K562 (cell line): ENCODE measurements around the gene SLC20A1. TPM values are rescaled to one million over a fixed set of nuclear protein-coding genes. Genes with fewer than 3 reads are reported as not detected.
A peak's percentile ranks its signal among the peaks of the same experiment; 100 is the strongest.

Experiments
- ARID2 ChIP-seq: fragments of 450-650 bp; IDR thresholded peaks from 2 replicates; pipeline ENCODE4 v1.6.1; 2017; ENCODE audit warnings: antibody characterized with exemption, mild to moderate bottlenecking
- ATF1 ChIP-seq, 2 experiments: fragments of 450-650 bp in 1 of 2; IDR thresholded peaks; 2 replicates each; pipeline ENCODE4 v1.6.1; 2016; ENCODE audit warnings: missing compliant biosample characterization in 1 of 2, missing genetic modification characterization in 1 of 2
- CAMTA2 ChIP-seq: fragments of 250-450 bp; sonication (Bioruptor Pico); conservative IDR thresholded peaks from 2 replicates; pipeline ENCODE4 v1.5.1; 2022
- CBFA2T2 ChIP-seq: fragments of 450-650 bp; conservative IDR thresholded peaks from 2 replicates; pipeline ENCODE4 v1.6.1; 2017; ENCODE audit warnings: mild to moderate bottlenecking
- CBX1 ChIP-seq: sonication (generic); IDR thresholded peaks from 2 replicates; pipeline ENCODE4 v1.6.1; 2016; ENCODE audit warnings: antibody characterized with exemption, low read depth, mild to moderate bottlenecking
- CBX5 ChIP-seq: IDR thresholded peaks from 2 replicates; pipeline ENCODE4 v1.6.1; 2014; ENCODE audit warnings: low read depth, borderline replicate concordance
- FOXP1 ChIP-seq: sonication (generic); formaldehyde crosslinking; IDR thresholded peaks from 2 replicates; pipeline ENCODE4 v1.8.0; 2022; ENCODE audit warnings: mild to moderate bottlenecking, missing genetic modification reagents
- GATAD2B ChIP-seq: fragments of 450-650 bp; IDR thresholded peaks from 2 replicates; pipeline ENCODE4 v1.6.1; 2017; ENCODE audit warnings: mild to moderate bottlenecking, borderline replicate concordance
- HDAC2 ChIP-seq: fragments of 450-650 bp; IDR thresholded peaks from 2 replicates; pipeline ENCODE4 v1.6.1; 2016; ENCODE audit warnings: mild to moderate bottlenecking
- PPARD ChIP-seq: fragments of 250-450 bp; sonication (Bioruptor Pico); IDR thresholded peaks from 2 replicates; pipeline ENCODE4 v1.8.0; 2022; ENCODE audit warnings: inconsistent platforms, mild to moderate bottlenecking, moderate library complexity
- PTBP1 ChIP-seq: fragments of 200-400 bp; formaldehyde crosslinking; IDR thresholded peaks from 2 replicates; pipeline ENCODE4 v1.6.1; 2017; ENCODE audit warnings: low read depth, low read length
- SP1 ChIP-seq: sonication (generic); formaldehyde crosslinking; IDR thresholded peaks from 2 replicates; pipeline ENCODE4 v1.8.1; 2022; ENCODE audit warnings: mild to moderate bottlenecking, missing genetic modification reagents
- TAF1 ChIP-seq: IDR thresholded peaks from 2 replicates; pipeline ENCODE4 v1.6.1; 2011; ENCODE audit warnings: mild to moderate bottlenecking, low read length, moderate library complexity; ENCODE audit not compliant: insufficient read depth, control insufficient read depth, severe bottlenecking; ENCODE audit errors: extremely low read depth
- TEAD1 ChIP-seq, 2 experiments: fragments of 450-650 bp in 1 of 2; sonication (generic) in 1 of 2; formaldehyde crosslinking; IDR thresholded peaks; 2 replicates each; pipeline versions ENCODE4 v1.4.0 to v1.8.0; 2020 to 2022; ENCODE audit warnings: mild to moderate bottlenecking in 2 of 2, missing genetic modification reagents in 1 of 2
- U2AF1 ChIP-seq: fragments of 200-400 bp; formaldehyde crosslinking; optimal IDR thresholded peaks from 2 replicates; pipeline ENCODE3; 2017; ENCODE audit warnings: mild to moderate bottlenecking, low read depth, low read length, moderate library complexity
- ZEB2 ChIP-seq: fragments of 450-650 bp; IDR thresholded peaks from 2 replicates; pipeline ENCODE4 v1.6.1; 2016
- ZNF140 ChIP-seq: fragments of 250-450 bp; sonication (Bioruptor Pico); IDR thresholded peaks from 2 replicates; pipeline ENCODE4 v1.8.0; 2021; ENCODE audit warnings: moderate library complexity, mild to moderate bottlenecking, inconsistent platforms
- ZNF184 ChIP-seq: sonication (generic); formaldehyde crosslinking; IDR thresholded peaks from 2 replicates; pipeline ENCODE4 v1.5.0; 2020; ENCODE audit warnings: missing genetic modification reagents
- ZNF717 ChIP-seq: fragments of 250-450 bp; sonication (Bioruptor Pico); IDR thresholded peaks from 2 replicates; pipeline ENCODE4 v1.5.0; 2021
- polyA plus RNA-seq, 8 experiments: library from polyadenylated mRNA; depleted of rRNA in 4 of 8; stranded (reverse) in 5 of 8; unstranded in 3 of 8; fragments of >200 nt; fragmentation: Nextera tagmentation in 2 of 8; fragmentation: Illumina TruSeq in 1 of 8; extraction: Ambion mirVana in 2 of 8; extraction: Trizol in 1 of 8; gene quantifications; 2 replicates each; pipeline versions ENCODE4 v1.2.1 to v1.2.3, GENCODE V29; 2011 to 2014; ENCODE audit warnings: inconsistent platforms in 1 of 8, missing spikeins in 1 of 8
- total RNA-seq, 7 experiments: library from RNA; depleted of rRNA in 6 of 7; stranded (reverse); fragments of >200 nt in 6 of 7; fragmentation: Illumina TruSeq in 2 of 7; extraction: Trizol in 2 of 7; gene quantifications; 2 replicates each; pipeline versions ENCODE4 v1.2.1 to v1.2.3, GENCODE V29; 2011 to 2021; ENCODE audit warnings: low replicate concordance in 1 of 7
- TF ChIP-seq, protein P1 (sequence below): fragments of 250-450 bp; sonication (Bioruptor Pico); IDR thresholded peaks from 2 replicates; pipeline ENCODE4 v1.4.0; 2020; ENCODE audit warnings: borderline replicate concordance
- TF ChIP-seq, protein P2 (sequence below): fragments of 250-450 bp; sonication (Bioruptor Pico); IDR thresholded peaks from 2 replicates; pipeline ENCODE4 v1.5.0; 2021; ENCODE audit warnings: mild to moderate bottlenecking, borderline replicate concordance
- TF ChIP-seq, protein P3 (sequence below): fragments of 450-650 bp; IDR thresholded peaks from 2 replicates; pipeline ENCODE4 v1.6.1; 2016; ENCODE audit warnings: mild to moderate bottlenecking
- TF ChIP-seq, protein P4 (sequence below): fragments of 450-650 bp; IDR thresholded peaks from 2 replicates; pipeline ENCODE4 v1.7.0; 2016; ENCODE audit warnings: borderline replicate concordance

SLC20A1 gene
- total and polyA plus RNA-seq, 9 of the 15 experiments (the other 6 are each of a cell fraction or from before 2014, with no cell fraction given) = 53.8 to 150 (median 74.7) TPM

- TF ChIP-seq TEAD1 (CRISPR knock-in tag; IDR thresholded peaks at IDR 0.05) = no peak
- TF ChIP-seq CAMTA2 (CRISPR knock-in tag) = no peak
- no peak for TF ChIP-seq ZNF140 (CRISPR knock-in tag)
- TF ChIP-seq, protein P1, sequence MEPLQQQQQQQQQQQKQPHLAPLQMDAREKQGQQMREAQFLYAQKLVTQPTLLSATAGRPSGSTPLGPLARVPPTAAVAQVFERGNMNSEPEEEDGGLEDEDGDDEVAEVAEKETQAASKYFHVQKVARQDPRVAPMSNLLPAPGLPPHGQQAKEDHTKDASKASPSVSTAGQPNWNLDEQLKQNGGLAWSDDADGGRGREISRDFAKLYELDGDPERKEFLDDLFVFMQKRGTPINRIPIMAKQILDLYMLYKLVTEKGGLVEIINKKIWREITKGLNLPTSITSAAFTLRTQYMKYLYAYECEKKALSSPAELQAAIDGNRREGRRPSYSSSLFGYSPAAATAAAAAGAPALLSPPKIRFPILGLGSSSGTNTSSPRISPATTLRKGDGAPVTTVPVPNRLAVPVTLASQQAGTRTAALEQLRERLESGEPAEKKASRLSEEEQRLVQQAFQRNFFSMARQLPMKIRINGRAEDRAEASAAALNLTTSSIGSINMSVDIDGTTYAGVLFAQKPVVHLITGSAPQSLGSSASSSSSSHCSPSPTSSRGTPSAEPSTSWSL (CRISPR knock-in tag) = no peak
- TF ChIP-seq ZNF184 (CRISPR knock-in tag) = no peak
- TF ChIP-seq, protein P2, sequence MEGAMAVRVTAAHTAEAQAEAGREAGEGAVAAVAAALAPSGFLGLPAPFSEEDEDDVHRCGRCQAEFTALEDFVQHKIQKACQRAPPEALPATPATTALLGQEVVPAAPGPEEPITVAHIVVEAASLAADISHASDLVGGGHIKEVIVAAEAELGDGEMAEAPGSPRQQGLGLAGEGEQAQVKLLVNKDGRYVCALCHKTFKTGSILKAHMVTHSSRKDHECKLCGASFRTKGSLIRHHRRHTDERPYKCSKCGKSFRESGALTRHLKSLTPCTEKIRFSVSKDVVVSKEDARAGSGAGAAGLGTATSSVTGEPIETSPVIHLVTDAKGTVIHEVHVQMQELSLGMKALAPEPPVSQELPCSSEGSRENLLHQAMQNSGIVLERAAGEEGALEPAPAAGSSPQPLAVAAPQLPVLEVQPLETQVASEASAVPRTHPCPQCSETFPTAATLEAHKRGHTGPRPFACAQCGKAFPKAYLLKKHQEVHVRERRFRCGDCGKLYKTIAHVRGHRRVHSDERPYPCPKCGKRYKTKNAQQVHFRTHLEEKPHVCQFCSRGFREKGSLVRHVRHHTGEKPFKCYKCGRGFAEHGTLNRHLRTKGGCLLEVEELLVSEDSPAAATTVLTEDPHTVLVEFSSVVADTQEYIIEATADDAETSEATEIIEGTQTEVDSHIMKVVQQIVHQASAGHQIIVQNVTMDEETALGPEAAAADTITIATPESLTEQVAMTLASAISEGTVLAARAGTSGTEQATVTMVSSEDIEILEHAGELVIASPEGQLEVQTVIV (CRISPR knock-in tag) = no peak
- no peak for TF ChIP-seq ZNF717 (CRISPR knock-in tag)
- TF ChIP-seq U2AF1 = no peak
- TF ChIP-seq ATF1 (CRISPR knock-in tag; IDR thresholded peaks at IDR 0.05) = no peak
- peak; percentile 48 for TF ChIP-seq ATF1 (tag; IDR thresholded peaks at IDR 0.05)
- no peak for TF ChIP-seq SP1 (CRISPR knock-in tag)
- TF ChIP-seq HDAC2 = peak; percentile 75
- TF ChIP-seq CBX5 = no peak
- TF ChIP-seq ARID2 = no peak
- no peak for TF ChIP-seq PTBP1
- TF ChIP-seq, protein P3, sequence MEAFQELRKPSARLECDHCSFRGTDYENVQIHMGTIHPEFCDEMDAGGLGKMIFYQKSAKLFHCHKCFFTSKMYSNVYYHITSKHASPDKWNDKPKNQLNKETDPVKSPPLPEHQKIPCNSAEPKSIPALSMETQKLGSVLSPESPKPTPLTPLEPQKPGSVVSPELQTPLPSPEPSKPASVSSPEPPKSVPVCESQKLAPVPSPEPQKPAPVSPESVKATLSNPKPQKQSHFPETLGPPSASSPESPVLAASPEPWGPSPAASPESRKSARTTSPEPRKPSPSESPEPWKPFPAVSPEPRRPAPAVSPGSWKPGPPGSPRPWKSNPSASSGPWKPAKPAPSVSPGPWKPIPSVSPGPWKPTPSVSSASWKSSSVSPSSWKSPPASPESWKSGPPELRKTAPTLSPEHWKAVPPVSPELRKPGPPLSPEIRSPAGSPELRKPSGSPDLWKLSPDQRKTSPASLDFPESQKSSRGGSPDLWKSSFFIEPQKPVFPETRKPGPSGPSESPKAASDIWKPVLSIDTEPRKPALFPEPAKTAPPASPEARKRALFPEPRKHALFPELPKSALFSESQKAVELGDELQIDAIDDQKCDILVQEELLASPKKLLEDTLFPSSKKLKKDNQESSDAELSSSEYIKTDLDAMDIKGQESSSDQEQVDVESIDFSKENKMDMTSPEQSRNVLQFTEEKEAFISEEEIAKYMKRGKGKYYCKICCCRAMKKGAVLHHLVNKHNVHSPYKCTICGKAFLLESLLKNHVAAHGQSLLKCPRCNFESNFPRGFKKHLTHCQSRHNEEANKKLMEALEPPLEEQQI = 0 out of 2 replicates have a peak, but pooled peaks have one; percentile 20
- TF ChIP-seq CBX1 = no peak
- no peak; the same call in 1 of the 2 replicates for TF ChIP-seq GATAD2B
- TF ChIP-seq CBFA2T2 = peak; percentile 70
- TF ChIP-seq FOXP1 (CRISPR knock-in tag) = no peak
- peak; percentile 86; the same call in 1 of the 2 replicates for TF ChIP-seq ZEB2
- TF ChIP-seq, protein P4, sequence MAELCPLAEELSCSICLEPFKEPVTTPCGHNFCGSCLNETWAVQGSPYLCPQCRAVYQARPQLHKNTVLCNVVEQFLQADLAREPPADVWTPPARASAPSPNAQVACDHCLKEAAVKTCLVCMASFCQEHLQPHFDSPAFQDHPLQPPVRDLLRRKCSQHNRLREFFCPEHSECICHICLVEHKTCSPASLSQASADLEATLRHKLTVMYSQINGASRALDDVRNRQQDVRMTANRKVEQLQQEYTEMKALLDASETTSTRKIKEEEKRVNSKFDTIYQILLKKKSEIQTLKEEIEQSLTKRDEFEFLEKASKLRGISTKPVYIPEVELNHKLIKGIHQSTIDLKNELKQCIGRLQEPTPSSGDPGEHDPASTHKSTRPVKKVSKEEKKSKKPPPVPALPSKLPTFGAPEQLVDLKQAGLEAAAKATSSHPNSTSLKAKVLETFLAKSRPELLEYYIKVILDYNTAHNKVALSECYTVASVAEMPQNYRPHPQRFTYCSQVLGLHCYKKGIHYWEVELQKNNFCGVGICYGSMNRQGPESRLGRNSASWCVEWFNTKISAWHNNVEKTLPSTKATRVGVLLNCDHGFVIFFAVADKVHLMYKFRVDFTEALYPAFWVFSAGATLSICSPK = no peak
- no peak for TF ChIP-seq TAF1
- no peak for TF ChIP-seq PPARD (CRISPR knock-in tag)
Measured at GRCh38 chr2:112666761-112667122, 21.0 kb downstream of the SLC20A1 start (continued).
